Lung (tissue), 12 donors: ENCODE measurements around the gene RUVBL1. TPM values are rescaled to one million over a fixed set of nuclear protein-coding genes. Genes with fewer than 3 reads are reported as not detected.

Source experiments
- ATAC-seq: fragments of 200-7000 bp; cut with Tn5 transposase; one replicate; pipeline ENCODE4 v1.9.1; 2020; ENCODE audit warnings: moderate number of reproducible peaks; ENCODE audit not compliant: insufficient read depth, low FRiP score
- DNase-seq, 3 donors: peaks; one replicate each; pipeline ENCODE4 v3.0.0-alpha.2; 2013 to 2017
- H3K27ac ChIP-seq, 2 donors: one replicate each; pipeline ENCODE4 v1.5.1; 2013; ENCODE audit warnings: mild to moderate bottlenecking in 2 of 2, moderate library complexity in 2 of 2, control low read depth in 1 of 2, inconsistent platforms in 1 of 2, low read depth in 1 of 2, low read length in 1 of 2
- H3K27me3 ChIP-seq, 3 donors: one replicate each; pipeline ENCODE4 v1.5.1; 2013; ENCODE audit warnings: low read length in 2 of 3; ENCODE audit not compliant: control insufficient read depth in 3 of 3, insufficient read depth in 3 of 3
- H3K36me3 ChIP-seq, 4 donors: one replicate each; pipeline ENCODE4 v1.5.1; 2013; ENCODE audit warnings: low read length in 4 of 4, mild to moderate bottlenecking in 1 of 4, moderate library complexity in 1 of 4; ENCODE audit not compliant: control insufficient read depth in 4 of 4, insufficient read depth in 4 of 4
- H3K4me1 ChIP-seq, 5 donors: one replicate each; pipeline ENCODE4 v1.5.1; 2013; ENCODE audit warnings: low read length in 5 of 5, mild to moderate bottlenecking in 2 of 5, moderate library complexity in 1 of 5; ENCODE audit not compliant: control insufficient read depth in 5 of 5, insufficient read depth in 5 of 5
- H3K4me3 ChIP-seq: one replicate; pipeline ENCODE4 v1.5.1; 2013; ENCODE audit warnings: mild to moderate bottlenecking, control low read depth, moderate library complexity
- H3K9ac ChIP-seq, 2 donors: one replicate each; pipeline ENCODE4 v1.5.1; 2013; ENCODE audit warnings: low read length in 2 of 2, control low read depth in 1 of 2; ENCODE audit not compliant: insufficient read depth in 1 of 2
- H3K9me3 ChIP-seq, 4 donors: one replicate each; pipeline ENCODE4 v1.5.1; 2013; ENCODE audit warnings: low read length in 3 of 4, mild to moderate bottlenecking in 1 of 4, moderate library complexity in 1 of 4; ENCODE audit not compliant: control insufficient read depth in 4 of 4, insufficient read depth in 3 of 4
- WGBS, 2 donors: extraction: QIAGEN DNeasy Blood & Tissue Kit; methylation state at CpG; one replicate each; pipeline ENCODE4 v1.1.7; 2013; 5-methylcytosine and 5-hydroxymethylcytosine counted together
- polyA plus RNA-seq, 2 donors: library from polyadenylated mRNA; stranded (reverse); fragments of 200-250 nt; gene quantifications; one replicate each; pipeline ENCODE4 v1.2.1, GENCODE V29; 2013
- total RNA-seq, 2 donors: library from RNA; depleted of rRNA in 1 of 2; stranded (reverse); fragments of >200 nt in 1 of 2; gene quantifications; one replicate each; pipeline ENCODE4 v1.2.1, GENCODE V29; 2014 to 2021
- TF ChIP-seq, protein P1 (sequence below): IDR thresholded peaks from 2 replicates; pipeline ENCODE4 v1.5.1; 2012; ENCODE audit warnings: mild to moderate bottlenecking; ENCODE audit errors: control extremely low read depth, extremely low read depth
- donor health status: control.
- donor health status: control.
- donor health status: Bipolar disorder and iron deficiency.
- donor health status: healthy.
- donor health status: DM: yes; HTN: yes; CAD: no.

RUVBL1 gene
- total and polyA plus RNA-seq, 4 donors = 26.6 to 53.7 (median 41.7) TPM

DNA sequence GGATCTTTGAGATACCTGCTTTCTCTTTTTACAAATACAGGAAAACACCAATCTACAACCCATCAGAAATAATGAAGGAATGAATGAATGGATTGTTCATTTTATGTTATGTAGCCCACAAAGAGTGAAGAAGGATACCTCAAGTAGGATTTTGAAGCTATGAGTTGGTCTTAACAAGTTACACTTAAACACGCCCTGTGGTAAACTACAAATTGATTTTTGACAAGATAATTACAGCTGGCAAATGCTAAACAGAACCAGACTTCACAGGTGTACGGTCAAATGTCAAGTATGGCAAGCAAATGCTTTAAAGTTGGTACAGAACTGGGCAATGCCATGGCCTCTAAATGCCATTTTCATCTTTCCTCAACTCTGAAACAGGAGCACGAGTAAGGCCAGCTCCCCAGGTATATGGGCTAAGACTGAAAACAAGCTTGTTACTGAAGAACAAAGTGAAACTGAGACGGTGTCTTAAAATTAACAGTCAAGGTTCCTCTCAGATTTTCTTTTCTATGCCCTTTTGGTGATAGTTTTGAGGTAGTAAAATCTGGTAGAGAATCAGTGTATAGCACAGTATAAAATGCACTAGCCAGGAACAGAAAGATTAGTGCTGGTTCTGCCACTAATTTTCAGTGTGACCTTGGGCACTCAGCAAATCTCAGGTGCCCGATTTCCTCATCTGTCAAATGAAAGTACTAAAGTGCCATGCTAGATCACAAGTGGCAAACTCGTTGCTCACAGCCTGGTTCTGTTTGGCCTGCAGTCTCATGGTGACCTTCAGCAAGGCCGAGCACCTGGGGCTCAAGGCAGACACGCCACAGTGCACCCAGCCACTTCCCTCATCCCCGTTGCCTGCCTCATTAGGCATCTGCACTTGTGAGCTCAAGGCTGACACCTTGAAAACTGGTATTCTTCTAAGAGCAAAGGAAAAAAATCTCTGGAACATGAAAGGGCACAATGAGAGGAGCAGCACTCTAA is 9.5 kb downstream of the RUVBL1 start:
- WGBS, 2 donors = 85 to 88% methylated on average over 9 of the region's 9 CpGs
- ATAC-seq (no peak), DNase-seq (no peak)
- no peaks in the 10 kb centered on the region for H3K9me3 ChIP-seq
- H3K4me1 ChIP-seq = no peaks in the 10 kb centered on the region
- H3K27ac ChIP-seq = no peak overlapping the region
- TF ChIP-seq, protein P1, sequence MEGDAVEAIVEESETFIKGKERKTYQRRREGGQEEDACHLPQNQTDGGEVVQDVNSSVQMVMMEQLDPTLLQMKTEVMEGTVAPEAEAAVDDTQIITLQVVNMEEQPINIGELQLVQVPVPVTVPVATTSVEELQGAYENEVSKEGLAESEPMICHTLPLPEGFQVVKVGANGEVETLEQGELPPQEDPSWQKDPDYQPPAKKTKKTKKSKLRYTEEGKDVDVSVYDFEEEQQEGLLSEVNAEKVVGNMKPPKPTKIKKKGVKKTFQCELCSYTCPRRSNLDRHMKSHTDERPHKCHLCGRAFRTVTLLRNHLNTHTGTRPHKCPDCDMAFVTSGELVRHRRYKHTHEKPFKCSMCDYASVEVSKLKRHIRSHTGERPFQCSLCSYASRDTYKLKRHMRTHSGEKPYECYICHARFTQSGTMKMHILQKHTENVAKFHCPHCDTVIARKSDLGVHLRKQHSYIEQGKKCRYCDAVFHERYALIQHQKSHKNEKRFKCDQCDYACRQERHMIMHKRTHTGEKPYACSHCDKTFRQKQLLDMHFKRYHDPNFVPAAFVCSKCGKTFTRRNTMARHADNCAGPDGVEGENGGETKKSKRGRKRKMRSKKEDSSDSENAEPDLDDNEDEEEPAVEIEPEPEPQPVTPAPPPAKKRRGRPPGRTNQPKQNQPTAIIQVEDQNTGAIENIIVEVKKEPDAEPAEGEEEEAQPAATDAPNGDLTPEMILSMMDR = no peak
- no peak overlapping the region for H3K4me3 ChIP-seq
- peaks cover 5 to 17% (median 14%) of the 10 kb centered on the region in 4 donors for H3K36me3 ChIP-seq
- H3K27me3 ChIP-seq = no peaks in the 10 kb centered on the region
- H3K9ac ChIP-seq = no peak overlapping the region

DNA sequence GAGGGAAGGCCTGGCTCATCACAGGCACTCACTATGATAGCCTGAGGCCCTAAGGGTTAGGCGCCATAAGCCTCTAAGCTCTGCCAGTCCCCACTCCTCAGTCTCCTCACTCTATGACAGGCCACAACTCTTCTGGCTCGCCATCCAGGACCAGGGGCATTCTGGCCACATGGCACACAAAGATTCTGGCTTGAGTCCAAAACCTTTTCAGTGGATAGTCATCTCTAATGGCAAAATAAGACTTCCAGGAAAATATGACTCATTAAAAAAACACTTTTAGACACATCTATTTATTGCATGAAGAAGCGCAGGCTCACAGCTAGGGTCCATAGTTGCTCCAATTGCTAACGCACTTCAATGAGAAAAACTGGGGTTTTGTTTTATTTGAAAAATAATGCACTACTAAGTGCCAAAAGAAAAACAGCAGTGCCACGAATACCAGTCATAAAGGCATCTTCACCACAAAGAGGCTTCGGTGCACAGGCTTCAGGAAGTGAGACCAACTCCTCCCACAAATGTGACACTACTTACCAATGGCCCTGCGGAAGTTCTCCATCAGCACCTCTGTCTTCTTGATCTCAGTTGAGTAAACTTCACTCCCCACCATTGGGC is 11.1 kb downstream of the RUVBL1 start:
- Histone ChIP-seq H3K27me3 (no peaks in the 10 kb centered on the region), H3K9me3 (no peaks in the 10 kb centered on the region), H3K9ac (no peak overlapping the region), H3K4me1 (peaks cover 0 to 10% (median 0%) of the 10 kb centered on the region in 5 donors), H3K27ac (no peak overlapping the region), H3K4me3 (no peak overlapping the region), H3K36me3 (peaks cover 5 to 17% (median 12%) of the 10 kb centered on the region in 4 donors)
- DNase-seq (no peak), ATAC-seq (no peak)
- TF ChIP-seq, protein P1 = no peak
- 82 to 86% methylated on average over 7 of the region's 7 CpGs for WGBS, 2 donors

DNA sequence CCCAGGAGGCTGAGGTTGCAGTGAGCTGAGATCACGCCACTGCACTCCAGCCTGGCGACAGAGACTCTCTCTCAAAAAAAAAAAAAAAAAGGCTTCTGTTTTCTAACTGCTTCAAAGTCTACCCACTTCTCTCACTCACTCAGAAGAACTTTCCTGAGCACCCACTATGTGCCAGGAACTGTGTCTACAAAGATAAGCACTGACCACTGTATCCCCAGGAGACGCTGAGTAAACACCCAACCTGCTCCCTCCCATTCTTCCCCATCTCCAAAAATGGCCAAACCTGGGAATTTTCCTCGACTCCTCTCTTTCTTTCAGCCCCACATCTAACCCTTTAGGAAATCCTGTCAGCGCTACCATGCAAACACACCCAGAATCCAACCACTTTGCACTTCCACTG is 12.5 kb downstream of the RUVBL1 start:
- TF ChIP-seq, protein P1 = no peak
- Histone ChIP-seq H3K9ac (no peak overlapping the region), H3K36me3 (peaks cover 5 to 18% (median 10%) of the 10 kb centered on the region in 4 donors), H3K9me3 (no peaks in the 10 kb centered on the region), H3K4me3 (no peak overlapping the region), H3K27ac (peak overlapping the region in 1 of 2 donors; percentile 11), H3K27me3 (no peaks in the 10 kb centered on the region), H3K4me1 (peaks cover 0 to 16% (median 0%) of the 10 kb centered on the region in 5 donors)
- WGBS, 2 donors = 93 to 94% methylated on average over 5 of the region's 5 CpGs
- ATAC-seq (no peak), DNase-seq (no peak)
